Panc1 (cell line): ENCODE results near the gene WDR88. TPM values are rescaled to one million over a fixed set of nuclear protein-coding genes. Genes with fewer than 3 reads are reported as not detected.

Experiments
- ATAC-seq: fragments of 200-7000 bp; cut with Tn5 transposase; 2 replicates; pipeline ENCODE4 v1.9.1; 2020; ENCODE audit warnings: mild to moderate bottlenecking, moderate library complexity
- BruUV-seq: library from RNA; stranded (reverse); fragments of 400-500 nt; replicated peaks from 2 replicates; lab custom pipeline; 2021; lab: Mats Ljungman, UMichigan
- CTCF ChIA-PET: fragments of 300-600 bp; sonication (Branson Sonifier 250); formaldehyde crosslinking; loops from one replicate; lab custom pipeline; 2022; ENCODE audit warnings: antibody characterized with exemption; lab: Charles Lee
- POLR2A ChIA-PET: fragments of 300-600 bp; sonication (Branson Sonifier 250); formaldehyde crosslinking; loops from one replicate; lab custom pipeline; 2022; ENCODE audit warnings: antibody characterized with exemption; lab: Charles Lee
- DNase-seq: peaks from one replicate; pipeline ENCODE4 v3.0.0-alpha.2; 2010; ENCODE audit warnings: low read depth, low spot score
- H3K27ac ChIP-seq: 2 replicates; pipeline ENCODE4 v1.5.1; 2011; ENCODE audit warnings: mild to moderate bottlenecking, low read length, inconsistent platforms
- H3K27me3 ChIP-seq: fragments of 200-500 bp; sonication (Bioruptor generic); 2 replicates; pipeline ENCODE4 v1.6.0; 2014; ENCODE audit warnings: low read length, inconsistent platforms; ENCODE audit not compliant: control insufficient read depth, insufficient read depth
- H3K36me3 ChIP-seq: fragments of 200-500 bp; sonication (Bioruptor generic); 2 replicates; pipeline ENCODE4 v1.5.1; 2014; ENCODE audit warnings: inconsistent platforms, mild to moderate bottlenecking, low read length, moderate library complexity; ENCODE audit not compliant: control insufficient read depth, insufficient read depth
- H3K4me1 ChIP-seq: 2 replicates; pipeline ENCODE4 v1.5.1; 2011; ENCODE audit warnings: inconsistent platforms, mild to moderate bottlenecking, low read length, moderate library complexity; ENCODE audit not compliant: control insufficient read depth, insufficient read depth
- H3K4me3 ChIP-seq, 2 experiments: 2 replicates each; pipeline ENCODE4 v1.5.1; 2011 to 2012; ENCODE audit warnings: low read depth in 2 of 2, low read length in 2 of 2, mild to moderate bottlenecking in 2 of 2, inconsistent platforms in 1 of 2, moderate library complexity in 1 of 2
- H3K9me3 ChIP-seq: fragments of 200-500 bp; sonication (Bioruptor generic); 2 replicates; pipeline ENCODE4 v1.5.1; 2014; ENCODE audit warnings: low read depth, mild to moderate bottlenecking, inconsistent platforms, low read length, moderate library complexity; ENCODE audit not compliant: control insufficient read depth, insufficient read depth
- POLR2AphosphoS5 ChIP-seq: IDR thresholded peaks from 2 replicates; pipeline ENCODE4 v1.6.1; 2012; ENCODE audit warnings: mild to moderate bottlenecking, low read depth, low read length, moderate library complexity
- SIN3A ChIP-seq: IDR thresholded peaks from 2 replicates; pipeline ENCODE4 v1.6.1; 2012; ENCODE audit warnings: low read depth, mild to moderate bottlenecking, low read length, moderate library complexity, borderline replicate concordance; ENCODE audit not compliant: insufficient read depth
- TCF7L2 ChIP-seq: IDR thresholded peaks from 2 replicates; pipeline ENCODE4 v1.6.1; 2011; ENCODE audit warnings: mild to moderate bottlenecking, low read depth, low read length, inconsistent platforms
- in situ Hi-C: cut with HindIII; loops from 2 replicates; pipeline ENCODE4 v1.10.0; 2016; ENCODE audit warnings: low sequenced_read_pairs, low pct_unique_long_range_greater_than_20kb
- intact Hi-C: fragments of 100-400 bp; cut with micrococcal nuclease; formaldehyde crosslinking; loops from one replicate; pipeline ENCODE4 v1.10.0; 2022; ENCODE audit not compliant: unreplicated experiment
- total RNA-seq: library from RNA; stranded (reverse); gene quantifications from one replicate; pipeline ENCODE4 v1.2.1, GENCODE V29; 2021; ENCODE audit not compliant: unreplicated experiment
- TF ChIP-seq, protein P1 (sequence below), 2 experiments: IDR thresholded peaks; 2 replicates each; pipeline ENCODE4 v1.6.1; 2011 to 2012; ENCODE audit warnings: low read depth in 2 of 2, control low read depth in 1 of 2, low read length in 1 of 2, mild to moderate bottlenecking in 1 of 2, moderate library complexity in 1 of 2; ENCODE audit not compliant: insufficient read depth in 1 of 2
- TF ChIP-seq, protein P2 (sequence below): fragments of 450-650 bp; IDR thresholded peaks from 2 replicates; pipeline ENCODE4 v1.5.1; 2017; ENCODE audit warnings: mild to moderate bottlenecking

WDR88 gene
- total RNA-seq, 1 experiment from 2014 or later, result 0.31 TPM

DNA sequence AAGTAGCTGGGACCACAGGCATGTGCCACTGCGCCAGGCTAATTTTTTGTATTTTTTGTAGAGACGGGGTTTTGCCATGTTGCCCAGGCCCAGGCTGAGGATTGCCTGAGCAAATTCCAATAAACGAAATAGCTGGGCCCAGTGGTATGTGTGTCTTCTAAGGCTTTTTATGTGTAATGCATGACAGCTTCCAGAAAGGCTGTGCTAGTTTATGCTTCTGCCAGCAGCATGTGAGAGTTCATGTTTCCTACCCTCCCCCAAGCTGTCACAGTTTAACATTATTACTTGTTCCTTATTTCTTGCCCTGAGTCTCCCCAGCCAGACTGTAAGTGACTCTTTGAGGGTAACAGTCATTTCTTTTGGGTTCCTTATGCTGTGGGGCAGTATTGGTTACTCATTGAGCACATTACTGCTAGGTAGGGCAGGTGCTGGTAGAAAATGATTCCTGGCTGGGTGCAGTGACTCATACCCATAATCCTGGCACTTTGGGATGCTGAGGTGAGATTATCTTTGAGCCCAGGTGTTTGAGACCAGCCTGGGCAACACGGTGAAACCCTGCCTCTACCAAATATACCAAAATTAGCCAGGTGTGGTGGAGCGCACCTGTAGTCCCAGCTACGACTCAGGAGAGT is 37.4 kb upstream of the WDR88 start:
- no peak for DNase-seq
- ATAC-seq, result no peak
- ChIA-PET CTCF (no interaction called here), POLR2A (no interaction called here)
- Histone ChIP-seq H3K4me3 (no peak overlapping the region), H3K36me3 (peaks cover 31% of the 10 kb centered on the region), H3K27ac (peak overlapping the region; percentile 9; the same call in 1 of the 2 replicates), H3K4me1 (peaks cover 11% of the 10 kb centered on the region; the same call in 1 of the 2 replicates), H3K9me3 (no peaks in the 10 kb centered on the region), H3K27me3 (no peaks in the 10 kb centered on the region)
- no TSS peak for BruUV-seq
- in situ Hi-C loops (no loop called here), intact Hi-C loops (no loop called here)
- TF ChIP-seq SIN3A (no peak), TCF7L2 (no peak), POLR2AphosphoS5 (no peak)
- TF ChIP-seq, protein P1, sequence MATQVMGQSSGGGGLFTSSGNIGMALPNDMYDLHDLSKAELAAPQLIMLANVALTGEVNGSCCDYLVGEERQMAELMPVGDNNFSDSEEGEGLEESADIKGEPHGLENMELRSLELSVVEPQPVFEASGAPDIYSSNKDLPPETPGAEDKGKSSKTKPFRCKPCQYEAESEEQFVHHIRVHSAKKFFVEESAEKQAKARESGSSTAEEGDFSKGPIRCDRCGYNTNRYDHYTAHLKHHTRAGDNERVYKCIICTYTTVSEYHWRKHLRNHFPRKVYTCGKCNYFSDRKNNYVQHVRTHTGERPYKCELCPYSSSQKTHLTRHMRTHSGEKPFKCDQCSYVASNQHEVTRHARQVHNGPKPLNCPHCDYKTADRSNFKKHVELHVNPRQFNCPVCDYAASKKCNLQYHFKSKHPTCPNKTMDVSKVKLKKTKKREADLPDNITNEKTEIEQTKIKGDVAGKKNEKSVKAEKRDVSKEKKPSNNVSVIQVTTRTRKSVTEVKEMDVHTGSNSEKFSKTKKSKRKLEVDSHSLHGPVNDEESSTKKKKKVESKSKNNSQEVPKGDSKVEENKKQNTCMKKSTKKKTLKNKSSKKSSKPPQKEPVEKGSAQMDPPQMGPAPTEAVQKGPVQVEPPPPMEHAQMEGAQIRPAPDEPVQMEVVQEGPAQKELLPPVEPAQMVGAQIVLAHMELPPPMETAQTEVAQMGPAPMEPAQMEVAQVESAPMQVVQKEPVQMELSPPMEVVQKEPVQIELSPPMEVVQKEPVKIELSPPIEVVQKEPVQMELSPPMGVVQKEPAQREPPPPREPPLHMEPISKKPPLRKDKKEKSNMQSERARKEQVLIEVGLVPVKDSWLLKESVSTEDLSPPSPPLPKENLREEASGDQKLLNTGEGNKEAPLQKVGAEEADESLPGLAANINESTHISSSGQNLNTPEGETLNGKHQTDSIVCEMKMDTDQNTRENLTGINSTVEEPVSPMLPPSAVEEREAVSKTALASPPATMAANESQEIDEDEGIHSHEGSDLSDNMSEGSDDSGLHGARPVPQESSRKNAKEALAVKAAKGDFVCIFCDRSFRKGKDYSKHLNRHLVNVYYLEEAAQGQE (IDR thresholded peaks at IDR 0.05; ENCODE audit: insufficient read depth in 1 of 2, low read depth in 2 of 2, low read length in 1 of 2), result no peak
- TF ChIP-seq, protein P2, sequence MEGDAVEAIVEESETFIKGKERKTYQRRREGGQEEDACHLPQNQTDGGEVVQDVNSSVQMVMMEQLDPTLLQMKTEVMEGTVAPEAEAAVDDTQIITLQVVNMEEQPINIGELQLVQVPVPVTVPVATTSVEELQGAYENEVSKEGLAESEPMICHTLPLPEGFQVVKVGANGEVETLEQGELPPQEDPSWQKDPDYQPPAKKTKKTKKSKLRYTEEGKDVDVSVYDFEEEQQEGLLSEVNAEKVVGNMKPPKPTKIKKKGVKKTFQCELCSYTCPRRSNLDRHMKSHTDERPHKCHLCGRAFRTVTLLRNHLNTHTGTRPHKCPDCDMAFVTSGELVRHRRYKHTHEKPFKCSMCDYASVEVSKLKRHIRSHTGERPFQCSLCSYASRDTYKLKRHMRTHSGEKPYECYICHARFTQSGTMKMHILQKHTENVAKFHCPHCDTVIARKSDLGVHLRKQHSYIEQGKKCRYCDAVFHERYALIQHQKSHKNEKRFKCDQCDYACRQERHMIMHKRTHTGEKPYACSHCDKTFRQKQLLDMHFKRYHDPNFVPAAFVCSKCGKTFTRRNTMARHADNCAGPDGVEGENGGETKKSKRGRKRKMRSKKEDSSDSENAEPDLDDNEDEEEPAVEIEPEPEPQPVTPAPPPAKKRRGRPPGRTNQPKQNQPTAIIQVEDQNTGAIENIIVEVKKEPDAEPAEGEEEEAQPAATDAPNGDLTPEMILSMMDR, result no peak

DNA sequence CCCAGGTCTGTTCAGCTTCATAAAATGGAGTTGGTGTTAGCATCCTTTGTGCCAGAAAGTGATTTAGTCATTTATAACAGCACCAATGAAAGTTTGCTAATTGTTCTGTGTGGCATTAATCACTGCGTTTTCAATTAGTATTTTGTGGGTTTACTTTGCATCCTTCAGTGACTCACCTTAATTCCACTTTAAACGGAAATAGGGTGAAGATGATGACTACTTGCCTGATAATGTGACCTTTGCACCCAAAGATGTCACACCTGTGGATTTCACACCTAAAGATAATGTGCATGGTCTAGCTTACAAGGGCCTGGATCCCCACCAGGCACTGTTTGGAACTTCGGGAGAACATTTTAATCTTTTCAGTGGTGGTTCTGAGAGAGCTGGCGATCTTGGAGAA is 35.9 kb upstream of the WDR88 start:
- CTCF ChIA-PET, result no interaction called here
- in situ Hi-C loops, result no loop called here
- no TSS peak for BruUV-seq
- Histone ChIP-seq H3K4me1 (peaks cover 14% of the 10 kb centered on the region), H3K4me3 (no peak overlapping the region), H3K36me3 (peaks cover 29% of the 10 kb centered on the region), H3K9me3 (no peaks in the 10 kb centered on the region), H3K27ac (0 out of 2 replicates have a peak overlapping the region, but pooled peaks have one; percentile 13), H3K27me3 (no peaks in the 10 kb centered on the region)
- POLR2A ChIA-PET, result no interaction called here
- TF ChIP-seq, protein P2, result no peak
- TF ChIP-seq POLR2AphosphoS5 (no peak), SIN3A (no peak), TCF7L2 (no peak)
- TF ChIP-seq, protein P1 (IDR thresholded peaks at IDR 0.05; ENCODE audit: insufficient read depth in 1 of 2, low read depth in 2 of 2, low read length in 1 of 2), result no peak
- intact Hi-C loops, result no loop called here
- DNase-seq (no peak), ATAC-seq (no peak)
